MM.1S (cell line): ENCODE results near the gene GPRIN3.

Source experiments
- DNase-seq: peaks from one replicate; pipeline ENCODE4 v3.0.0-alpha.2; 2015
- H2AFZ ChIP-seq: fragments of 300-600 bp; sonication (generic); 2 replicates; pipeline ENCODE4 v1.6.0; 2016; ENCODE audit warnings: antibody characterized with exemption, low read length
- H3F3A ChIP-seq: fragments of 300-600 bp; sonication (generic); 2 replicates; pipeline ENCODE4 v1.6.1; 2016; ENCODE audit warnings: mild to moderate bottlenecking, antibody characterized with exemption, low read length, moderate library complexity, mixed read lengths; ENCODE audit not compliant: insufficient read depth
- H3K27ac ChIP-seq: fragments of 300-600 bp; sonication (generic); 2 replicates; pipeline ENCODE4 v1.5.1; 2016; ENCODE audit warnings: mild to moderate bottlenecking, low read length
- H3K27me3 ChIP-seq: fragments of 300-600 bp; sonication (generic); replicated peaks from 2 replicates; pipeline ENCODE4 v1.6.0; 2016; ENCODE audit warnings: low read length; ENCODE audit not compliant: insufficient read depth
- H3K36me3 ChIP-seq: fragments of 300-600 bp; sonication (generic); replicated peaks from 2 replicates; pipeline ENCODE4 v1.6.1; 2016; ENCODE audit warnings: mild to moderate bottlenecking, low read length, mixed read lengths; ENCODE audit not compliant: insufficient read depth
- H3K4me1 ChIP-seq: fragments of 300-600 bp; sonication (generic); 2 replicates; pipeline ENCODE4 v1.6.1; 2016; ENCODE audit warnings: low read length, mixed read lengths
- H3K4me2 ChIP-seq: fragments of 300-600 bp; sonication (generic); 2 replicates; pipeline ENCODE4 v1.6.0; 2016; ENCODE audit warnings: low read depth, low read length
- H3K4me3 ChIP-seq: fragments of 300-600 bp; sonication (generic); 2 replicates; pipeline ENCODE4 v1.5.1; 2016; ENCODE audit warnings: low read length, mixed read lengths
- H3K79me2 ChIP-seq: fragments of 300-600 bp; sonication (generic); 2 replicates; pipeline ENCODE4 v1.6.1; 2016; ENCODE audit warnings: mixed run types, low read length, mixed read lengths
- H3K9ac ChIP-seq: fragments of 300-600 bp; sonication (generic); 2 replicates; pipeline ENCODE4 v1.6.1; 2016; ENCODE audit warnings: low read length, mixed read lengths
- H3K9me2 ChIP-seq: fragments of 300-600 bp; sonication (generic); replicated peaks from 2 replicates; pipeline ENCODE4 v1.6.1; 2016; ENCODE audit warnings: mild to moderate bottlenecking, low read length, mixed read lengths; ENCODE audit not compliant: insufficient read depth
- H3K9me3 ChIP-seq: fragments of 300-600 bp; sonication (generic); replicated peaks from 2 replicates; pipeline ENCODE4 v1.6.1; 2016; ENCODE audit warnings: mild to moderate bottlenecking, low read length, mixed read lengths; ENCODE audit not compliant: insufficient read depth
- H4K20me1 ChIP-seq: fragments of 300-600 bp; sonication (generic); 2 replicates; pipeline ENCODE4 v1.6.1; 2016; ENCODE audit warnings: mild to moderate bottlenecking, low read length, moderate library complexity, mixed read lengths; ENCODE audit not compliant: insufficient read depth
- EZH2 ChIP-seq: fragments of 300-600 bp; sonication (generic); optimal IDR thresholded peaks from 2 replicates; pipeline ENCODE3; 2017; ENCODE audit warnings: low read depth, mild to moderate bottlenecking, antibody characterized with exemption, low read length, mixed read lengths
- EZH2phosphoT487 ChIP-seq: fragments of 300-600 bp; sonication (generic); IDR thresholded peaks from 2 replicates; pipeline ENCODE4 v1.6.1; 2018; ENCODE audit warnings: antibody characterized with exemption, low read length
- TF ChIP-seq, protein P1 (sequence below): fragments of 300-600 bp; sonication (generic); IDR thresholded peaks from 2 replicates; pipeline ENCODE4 v1.5.1; 2016; ENCODE audit warnings: antibody characterized with exemption, low read length, mixed read lengths

Gene GPRIN3

DNA sequence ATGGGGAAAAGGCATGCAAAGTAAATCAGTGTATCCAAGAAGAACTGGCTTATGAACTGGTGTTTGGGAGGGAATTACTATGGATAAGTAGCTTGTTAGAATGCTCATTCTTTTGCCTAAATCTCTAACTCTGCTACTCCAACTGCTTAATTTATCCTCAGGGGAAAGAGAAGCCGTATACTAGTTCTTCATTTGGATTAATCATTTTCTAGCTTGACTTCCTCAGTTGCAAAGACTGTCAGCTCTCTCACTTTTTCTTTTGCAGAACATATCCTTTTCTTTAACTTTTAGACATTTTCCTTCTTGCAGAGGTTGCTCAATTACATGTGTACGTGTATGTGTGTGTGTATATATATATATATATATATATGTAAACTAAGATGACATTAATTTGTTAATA is 21.9 kb downstream of the GPRIN3 start:
- no peak overlapping the region for H3K4me3 ChIP-seq
- peak overlapping the region; percentile 6; the same call in 1 of the 2 replicates for H3K27ac ChIP-seq
- peaks cover 100% of the 10 kb centered on the region for H3K79me2 ChIP-seq
- no peak overlapping the region for H2AFZ ChIP-seq
- no peaks in the 10 kb centered on the region for H3K27me3 ChIP-seq
- DNase-seq = no peak
- peak overlapping the region; percentile 11; the same call in 1 of the 2 replicates for H3K4me2 ChIP-seq
- no peaks in the 10 kb centered on the region for H3K9me3 ChIP-seq
- peaks cover 72% of the 10 kb centered on the region for H3K4me1 ChIP-seq
- H3K9ac ChIP-seq = no peak overlapping the region
- H3K36me3 ChIP-seq = peaks cover 9% of the 10 kb centered on the region; the same call in 1 of the 2 replicates
- peaks cover 41% of the 10 kb centered on the region; the same call in 1 of the 2 replicates for H4K20me1 ChIP-seq
- TF ChIP-seq, protein P1, sequence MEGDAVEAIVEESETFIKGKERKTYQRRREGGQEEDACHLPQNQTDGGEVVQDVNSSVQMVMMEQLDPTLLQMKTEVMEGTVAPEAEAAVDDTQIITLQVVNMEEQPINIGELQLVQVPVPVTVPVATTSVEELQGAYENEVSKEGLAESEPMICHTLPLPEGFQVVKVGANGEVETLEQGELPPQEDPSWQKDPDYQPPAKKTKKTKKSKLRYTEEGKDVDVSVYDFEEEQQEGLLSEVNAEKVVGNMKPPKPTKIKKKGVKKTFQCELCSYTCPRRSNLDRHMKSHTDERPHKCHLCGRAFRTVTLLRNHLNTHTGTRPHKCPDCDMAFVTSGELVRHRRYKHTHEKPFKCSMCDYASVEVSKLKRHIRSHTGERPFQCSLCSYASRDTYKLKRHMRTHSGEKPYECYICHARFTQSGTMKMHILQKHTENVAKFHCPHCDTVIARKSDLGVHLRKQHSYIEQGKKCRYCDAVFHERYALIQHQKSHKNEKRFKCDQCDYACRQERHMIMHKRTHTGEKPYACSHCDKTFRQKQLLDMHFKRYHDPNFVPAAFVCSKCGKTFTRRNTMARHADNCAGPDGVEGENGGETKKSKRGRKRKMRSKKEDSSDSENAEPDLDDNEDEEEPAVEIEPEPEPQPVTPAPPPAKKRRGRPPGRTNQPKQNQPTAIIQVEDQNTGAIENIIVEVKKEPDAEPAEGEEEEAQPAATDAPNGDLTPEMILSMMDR = no peak
- TF ChIP-seq EZH2phosphoT487 (no peak), EZH2 (no peak)
- H3F3A ChIP-seq = peaks cover 42% of the 10 kb centered on the region
- no peaks in the 10 kb centered on the region for H3K9me2 ChIP-seq

DNA sequence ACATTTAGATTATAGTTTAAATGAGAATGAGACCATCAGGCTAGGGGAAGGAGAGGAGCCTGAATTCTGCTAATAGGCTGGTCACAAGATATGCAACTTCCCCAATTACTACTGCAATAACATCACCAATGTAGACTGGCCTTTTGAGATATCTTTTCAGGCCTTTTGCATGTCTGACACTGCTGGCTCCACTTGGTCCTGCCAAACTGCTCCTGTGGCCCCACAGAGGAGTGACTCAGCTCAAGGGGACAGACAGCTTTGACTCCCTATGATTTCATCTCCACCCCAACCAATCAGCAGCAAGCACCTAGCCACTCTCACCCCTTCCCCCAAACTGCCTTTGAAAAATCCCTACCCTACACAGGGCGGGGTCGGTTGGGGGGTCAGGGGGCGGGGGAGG is 22.8 kb downstream of the GPRIN3 start:
- Histone ChIP-seq H3K36me3 (peaks cover 12% of the 10 kb centered on the region), H3K27me3 (no peaks in the 10 kb centered on the region), H4K20me1 (peaks cover 47% of the 10 kb centered on the region), H3F3A (peaks cover 33% of the 10 kb centered on the region), H3K27ac (peak overlapping the region; percentile 19; the same call in 1 of the 2 replicates), H3K4me3 (no peak overlapping the region), H3K9me3 (no peaks in the 10 kb centered on the region), H3K9me2 (no peaks in the 10 kb centered on the region), H3K9ac (no peak overlapping the region), H2AFZ (no peak overlapping the region), H3K79me2 (peaks cover 100% of the 10 kb centered on the region), H3K4me2 (no peak overlapping the region), H3K4me1 (peaks cover 63% of the 10 kb centered on the region)
- TF ChIP-seq, protein P1 = no peak
- TF ChIP-seq EZH2phosphoT487 (no peak), EZH2 (no peak)
- DNase-seq = no peak

DNA sequence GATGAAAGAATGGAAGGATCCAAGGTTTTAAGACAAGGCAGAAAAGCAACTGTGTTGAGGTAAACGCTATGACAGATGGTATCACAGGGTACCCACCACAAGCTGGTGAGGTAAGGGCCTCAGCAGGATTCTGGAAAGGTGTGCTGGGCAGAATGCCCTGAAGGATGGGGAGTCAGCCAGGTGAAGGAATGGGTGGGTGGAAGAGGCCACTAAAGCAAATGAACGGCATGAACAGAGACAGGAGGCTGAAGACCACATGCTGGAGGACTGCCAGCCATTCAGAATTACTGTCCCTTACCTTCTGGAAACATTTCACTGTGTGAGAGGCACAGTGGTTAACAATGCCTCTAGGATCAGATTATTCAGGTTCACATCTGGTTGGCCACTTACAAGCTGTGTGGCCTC is 23.6 kb downstream of the GPRIN3 start:
- Histone ChIP-seq H2AFZ (no peak overlapping the region), H4K20me1 (peaks cover 54% of the 10 kb centered on the region), H3K4me3 (no peak overlapping the region), H3K4me2 (peak overlapping the region; percentile 3; the same call in 1 of the 2 replicates), H3K9ac (no peak overlapping the region), H3K27ac (peak overlapping the region; percentile 19; the same call in 1 of the 2 replicates), H3K36me3 (peaks cover 13% of the 10 kb centered on the region), H3K9me3 (no peaks in the 10 kb centered on the region), H3K9me2 (no peaks in the 10 kb centered on the region), H3K79me2 (peaks cover 100% of the 10 kb centered on the region), H3K27me3 (no peaks in the 10 kb centered on the region), H3F3A (peaks cover 29% of the 10 kb centered on the region), H3K4me1 (peaks cover 55% of the 10 kb centered on the region)
- no peak for TF ChIP-seq EZH2phosphoT487
- TF ChIP-seq, protein P1 = no peak
- TF ChIP-seq EZH2 = no peak
- DNase-seq = no peak
